AG10803 (cell line): ENCODE results near the gene PSME3IP1.

Experiments
- DNase-seq: peaks from one replicate; pipeline ENCODE4 v3.0.0; 2010; ENCODE audit warnings: low read depth
- H3K4me3 ChIP-seq: 2 replicates; pipeline ENCODE4 v1.5.1; 2011; ENCODE audit warnings: mild to moderate bottlenecking, low read length, control low read depth
- CTCF ChIP-seq: conservative IDR thresholded peaks from 2 replicates; pipeline ENCODE4 v1.5.1; 2011; ENCODE audit warnings: mild to moderate bottlenecking, low read length, control low read depth, inconsistent platforms

The PSME3IP1 gene

DNA sequence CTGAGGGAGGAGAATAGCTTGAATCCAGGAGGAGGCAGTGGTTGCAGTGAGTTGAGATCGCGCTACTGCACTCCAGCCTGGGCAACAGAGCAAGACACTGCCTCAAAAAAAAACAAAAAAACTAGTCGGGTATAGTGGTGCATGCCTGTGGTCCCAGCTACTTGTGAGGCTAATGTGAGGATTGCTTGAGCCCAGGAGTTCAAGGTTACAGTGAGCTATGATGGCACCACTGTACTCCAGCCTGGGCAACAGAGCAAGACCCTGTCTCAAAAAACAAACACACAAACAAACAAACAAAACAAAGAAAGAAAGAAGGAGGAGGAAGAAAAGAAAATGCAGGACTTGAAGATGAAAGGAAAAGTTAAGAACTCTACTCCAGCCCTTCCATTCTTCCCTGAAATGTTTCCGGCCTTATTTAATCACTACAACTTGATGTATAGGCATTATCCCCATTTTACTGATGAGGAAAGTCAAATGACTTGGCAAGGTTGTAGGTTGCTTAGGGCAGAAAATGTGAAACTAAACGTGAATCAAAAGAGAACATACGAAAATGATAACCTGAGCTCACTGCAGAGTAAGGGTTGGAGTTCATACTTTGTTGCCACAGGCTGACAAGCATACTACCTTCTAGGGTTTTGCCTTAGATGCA lies 30.0 kb downstream of the PSME3IP1 start:
- no peak overlapping the region for H3K4me3 ChIP-seq
- DNase-seq, result no peak
- TF ChIP-seq CTCF, result no peak

GRCh38 chr16:57153841-57154240 lies 32.0 kb downstream of the PSME3IP1 start:
- TF ChIP-seq CTCF, result no peak
- no peak overlapping the region for H3K4me3 ChIP-seq
- DNase-seq, result no peak

DNA sequence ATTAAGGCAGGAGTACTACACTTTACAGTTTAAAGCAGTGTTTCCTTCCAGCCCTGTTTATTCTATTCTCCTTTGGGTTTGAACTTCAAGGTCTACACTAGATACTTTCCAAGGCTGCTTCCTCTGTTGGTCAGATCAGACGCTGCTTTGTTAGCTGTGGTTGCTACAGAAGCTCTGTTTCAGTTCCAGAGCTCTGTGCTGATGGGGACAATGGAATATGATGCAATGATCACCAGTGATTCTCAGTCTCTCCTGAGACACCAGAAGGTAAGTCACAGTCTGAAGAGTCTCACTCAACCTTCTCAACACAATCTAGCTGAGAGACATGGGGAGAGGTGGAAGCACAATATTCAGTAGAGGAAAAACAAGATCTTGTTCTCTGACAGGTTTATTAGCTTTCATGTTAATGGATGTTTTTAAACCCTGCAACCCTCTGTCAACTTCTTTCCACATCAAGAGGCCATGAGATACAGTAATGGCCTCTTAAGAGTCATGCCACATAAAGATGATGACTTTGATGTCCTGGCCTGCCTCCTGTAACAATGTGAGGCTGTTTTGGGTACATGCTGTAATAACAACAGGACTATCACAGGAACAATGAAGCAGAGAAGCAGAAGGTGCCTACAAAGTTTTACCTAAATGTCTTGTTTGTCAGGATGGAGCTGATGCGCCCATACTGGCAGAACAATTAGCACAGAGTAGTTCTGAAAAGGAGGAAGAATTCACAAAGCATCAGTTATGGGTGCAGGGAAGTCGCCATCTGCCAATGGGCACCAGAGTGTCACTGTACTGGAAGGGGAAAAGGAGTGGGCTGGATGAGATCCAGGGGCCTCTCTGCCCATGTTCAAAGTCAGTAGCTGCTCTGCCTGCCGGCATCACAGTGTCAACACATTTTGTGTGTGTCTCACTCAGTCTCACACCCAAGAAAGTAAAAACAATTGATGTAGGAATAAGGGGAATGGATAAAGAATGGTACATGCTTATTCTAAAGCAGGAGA lies 33.4 kb downstream of the PSME3IP1 start:
- no peak overlapping the region for H3K4me3 ChIP-seq
- DNase-seq, result no peak
- TF ChIP-seq CTCF, result no peak

DNA sequence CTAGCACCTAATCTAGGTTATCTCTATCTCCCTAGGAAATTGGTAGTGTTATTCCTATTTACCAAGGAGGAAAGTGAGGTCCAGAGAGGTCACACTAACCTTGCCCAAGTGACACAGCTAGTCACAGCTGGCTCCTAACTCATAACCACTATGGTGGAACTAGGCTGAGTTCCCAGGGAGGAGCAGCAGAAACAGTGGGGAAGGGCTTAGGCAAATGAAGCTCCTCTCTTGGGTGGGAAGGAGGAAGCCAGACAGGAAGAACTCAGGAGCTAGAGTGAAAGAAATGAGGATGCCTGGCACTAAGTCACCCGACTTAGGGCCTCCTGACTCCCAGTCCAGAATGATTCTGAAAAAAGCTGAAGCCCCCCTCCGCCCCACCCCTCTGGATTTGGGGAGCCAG lies 34.5 kb downstream of the PSME3IP1 start:
- TF ChIP-seq CTCF, result no peak
- no peak overlapping the region for H3K4me3 ChIP-seq
- DNase-seq, result no peak

GRCh38 chr16:57150682-57151330 lies 35.0 kb downstream of the PSME3IP1 start:
- H3K4me3 ChIP-seq, result no peak overlapping the region
- no peak for DNase-seq
- TF ChIP-seq CTCF, result no peak

GRCh38 chr16:57149391-57149790 lies 36.4 kb downstream of the PSME3IP1 start:
- no peak for TF ChIP-seq CTCF
- no peak overlapping the region for H3K4me3 ChIP-seq
- no peak for DNase-seq
